Amygdala (tissue), 56 donors: Measurements from ENCODE around the gene KBTBD8.

Experiments used
- DNase-seq, 56 donors: peaks; one replicate each; lab custom pipeline; 2025; lab: John Stamatoyannopoulos, UW

Gene KBTBD8

DNA sequence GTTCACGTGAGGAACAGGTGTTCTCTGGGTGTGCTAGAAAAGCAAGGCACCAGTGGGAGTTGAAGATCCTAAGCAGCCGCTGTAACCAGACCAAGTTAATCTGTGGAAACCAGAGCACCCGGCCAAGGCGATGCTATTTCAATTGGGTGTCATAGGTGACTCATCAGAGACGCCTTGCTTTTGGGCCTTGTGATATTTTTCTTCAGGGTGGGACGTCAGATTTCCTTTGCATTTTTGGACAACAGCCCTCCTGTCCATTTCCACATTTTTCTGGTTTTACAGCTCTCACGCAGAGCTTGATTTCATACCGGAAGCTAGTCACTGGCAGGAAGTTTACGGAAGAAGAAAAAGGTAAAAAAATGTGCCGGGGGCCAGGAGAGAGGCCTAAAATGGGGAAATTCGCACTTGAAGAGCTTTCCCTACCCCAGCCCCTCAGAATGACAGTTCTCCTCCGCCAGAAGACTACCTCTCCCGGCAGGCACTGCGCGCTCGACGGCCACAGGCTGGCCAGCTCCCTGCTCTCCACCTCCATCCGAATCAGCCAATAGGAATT lies 471 bp upstream of the KBTBD8 start:
- peak in 8 of 56 donors; percentile 11 to 57 (median 25) for DNase-seq

DNA sequence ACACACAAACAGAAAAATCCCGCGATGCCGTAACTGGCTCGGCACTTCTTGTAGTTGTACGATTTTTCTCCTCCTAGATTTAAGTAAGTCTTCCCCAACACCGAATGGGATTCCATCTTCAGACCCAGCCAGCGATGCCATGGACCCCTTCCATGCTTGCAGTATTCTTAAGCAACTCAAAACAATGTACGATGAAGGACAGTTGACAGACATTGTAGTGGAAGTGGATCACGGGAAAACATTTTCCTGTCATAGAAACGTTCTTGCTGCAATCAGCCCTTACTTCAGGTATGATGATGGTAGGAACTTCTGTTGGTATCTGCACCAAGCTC lies 763 bp downstream of the KBTBD8 start:
- peak in 3 of 56 donors; percentile 24 to 51 (median 50) for DNase-seq

DNA sequence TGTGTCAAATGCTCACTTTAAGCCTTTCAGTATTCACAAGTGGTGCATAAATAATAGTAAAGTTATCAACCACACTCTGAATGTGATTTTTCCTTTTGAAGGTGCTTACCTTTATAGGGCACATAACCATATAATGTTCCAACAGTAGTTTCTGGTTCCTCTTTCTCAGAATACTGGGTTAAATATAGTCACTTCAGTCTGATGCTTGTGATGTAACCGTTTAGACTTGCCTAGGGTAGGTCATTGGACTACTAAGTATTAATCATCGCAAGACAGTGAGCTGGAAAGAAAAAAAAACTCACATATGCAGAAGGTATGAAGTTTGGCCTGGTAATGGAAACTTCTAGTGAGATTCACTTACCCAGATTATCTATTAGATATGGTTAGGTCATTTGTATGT lies 1.9 kb downstream of the KBTBD8 start:
- no peak for DNase-seq

DNA sequence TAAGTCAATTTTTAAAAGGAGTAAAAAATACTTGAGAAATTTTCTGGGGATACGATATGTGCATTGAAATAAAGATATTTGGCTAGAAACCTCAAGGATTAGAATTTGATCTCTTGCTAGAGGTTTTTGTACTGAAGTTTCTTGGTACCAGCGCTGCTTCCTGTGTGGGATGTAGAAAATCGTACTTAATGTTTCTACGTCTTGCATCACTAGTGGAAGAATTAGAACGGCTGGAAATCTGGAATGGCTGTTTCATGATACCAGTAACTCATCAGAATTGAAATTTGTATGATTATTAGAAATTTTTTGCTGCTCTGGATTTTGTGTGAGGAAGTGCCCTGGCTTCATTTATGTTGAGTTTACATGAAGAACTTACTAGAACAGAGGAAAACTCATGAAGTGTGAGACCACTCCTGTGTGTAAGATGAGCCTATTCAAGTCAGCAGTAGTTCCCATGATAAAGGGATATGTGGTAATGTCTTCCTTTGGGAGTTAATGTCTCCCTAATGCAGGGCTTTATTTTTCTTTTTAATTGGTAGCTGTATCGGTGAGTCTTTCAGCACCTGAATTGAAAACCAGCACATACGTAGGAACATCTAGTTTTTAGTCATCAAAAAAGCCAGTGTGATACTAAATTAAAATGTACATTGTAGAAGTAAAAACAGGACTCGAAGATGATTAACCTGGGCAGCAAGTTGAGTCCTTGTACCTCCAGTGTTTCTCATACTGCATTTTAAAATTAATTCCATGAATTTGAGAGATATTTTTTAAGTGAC lies 3.2 kb downstream of the KBTBD8 start:
- DNase-seq = no peak

DNA sequence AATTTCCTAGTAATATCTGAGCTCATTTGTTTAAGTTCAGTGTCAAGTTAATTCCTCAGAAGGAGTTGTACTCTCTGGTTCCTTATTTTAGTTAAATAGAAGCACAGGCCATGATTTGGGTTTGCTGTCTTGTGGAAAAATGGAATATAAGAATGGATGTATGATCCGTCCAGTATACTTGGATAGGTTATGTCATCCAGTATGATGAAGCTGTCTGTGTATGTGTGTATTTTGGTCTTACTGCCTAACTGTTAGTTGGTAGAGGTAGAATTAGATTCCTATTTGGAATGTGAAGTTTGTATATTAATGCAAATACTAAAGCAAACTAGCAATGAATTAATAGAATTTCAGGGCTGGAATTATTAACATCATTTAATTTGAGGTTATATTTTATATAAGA lies 7.9 kb downstream of the KBTBD8 start:
- no peak for DNase-seq

DNA sequence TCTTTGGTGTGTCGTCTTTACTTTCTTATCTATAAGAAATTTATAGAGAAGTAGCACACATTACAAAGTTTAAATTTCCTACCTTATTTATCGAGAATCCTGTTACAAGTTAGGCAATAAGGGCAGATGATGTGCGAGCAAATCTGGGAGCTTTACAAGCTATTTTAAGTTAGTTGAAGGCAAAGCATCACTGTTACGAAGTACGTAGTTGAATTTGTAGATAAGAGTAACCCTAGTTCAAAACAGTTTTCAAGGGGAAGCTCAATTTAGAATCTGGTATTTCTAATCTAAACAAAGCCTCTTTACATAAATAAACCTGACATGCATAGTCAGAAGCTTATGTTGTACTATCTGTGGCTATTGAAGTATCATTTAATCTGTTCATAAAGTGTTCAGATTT lies 8.4 kb downstream of the KBTBD8 start:
- DNase-seq = no peak

DNA sequence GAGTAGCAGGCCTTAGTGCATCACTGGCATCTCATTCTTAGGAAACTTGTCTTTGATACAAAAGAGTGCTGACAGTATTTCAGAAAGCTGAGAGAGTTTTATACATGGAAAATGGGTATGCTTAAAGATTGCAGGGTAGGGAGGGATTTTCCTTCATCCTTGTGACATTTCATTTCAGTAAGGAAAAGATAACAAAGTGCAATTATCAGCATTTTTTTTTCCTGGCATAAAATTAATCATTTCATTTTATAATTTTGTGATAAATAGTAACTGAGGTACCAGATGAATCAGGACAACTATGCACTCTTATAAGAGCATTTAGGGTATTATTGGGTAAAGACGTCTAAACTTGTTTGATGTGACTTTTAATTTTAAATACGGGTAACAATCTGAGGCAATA lies 10.3 kb downstream of the KBTBD8 start:
- no peak for DNase-seq

DNA sequence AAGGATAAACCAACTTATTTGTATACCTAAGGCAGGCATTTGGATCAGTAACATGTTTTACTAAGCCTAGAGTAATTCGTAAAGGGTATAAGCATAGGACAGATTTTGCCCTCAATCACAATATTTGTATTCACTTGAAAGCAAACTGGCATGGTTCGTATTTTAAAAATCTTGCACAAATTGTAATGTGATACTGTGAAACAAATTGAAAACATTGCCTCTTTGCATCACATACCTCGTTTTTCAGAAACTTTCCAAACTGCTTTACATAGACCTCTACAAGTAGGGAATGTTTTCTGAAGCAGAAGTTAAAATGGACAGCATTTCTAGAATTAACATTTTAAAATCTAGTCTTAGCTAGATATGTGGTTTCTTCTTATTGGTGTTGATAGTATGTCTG lies 11.6 kb downstream of the KBTBD8 start:
- DNase-seq = no peak

DNA sequence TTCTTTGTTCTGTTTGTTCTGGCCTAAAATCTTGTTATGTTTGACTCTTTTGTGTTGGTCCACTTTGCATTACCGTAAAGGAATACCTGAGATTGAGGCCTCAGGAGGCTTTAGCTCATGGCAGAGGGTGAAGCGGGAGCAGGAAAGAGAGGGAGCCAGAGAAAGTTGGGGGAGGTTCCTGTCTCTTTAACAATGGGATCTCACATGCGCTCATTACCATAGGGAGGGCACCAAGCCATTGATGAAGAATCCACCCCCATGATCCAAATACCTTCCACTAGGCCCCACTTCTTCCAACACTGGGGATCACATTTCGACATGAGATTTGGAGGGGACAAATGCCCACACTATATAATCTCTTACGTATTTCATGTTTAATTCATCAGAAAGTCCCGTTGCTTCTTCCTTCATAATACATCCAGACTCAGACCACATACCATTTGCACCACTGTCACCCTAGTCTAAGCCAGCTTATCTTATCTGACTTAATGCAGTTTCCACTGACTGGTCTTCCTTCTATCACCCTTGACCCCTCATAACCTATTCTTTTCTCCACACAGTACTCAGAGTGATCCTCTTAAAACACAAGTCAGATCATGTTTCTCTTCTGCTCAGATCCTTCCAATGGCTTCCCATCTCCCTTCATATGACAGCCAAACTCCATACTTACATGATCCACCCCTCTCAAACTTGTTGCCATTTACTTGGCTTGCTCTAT lies 13.5 kb downstream of the KBTBD8 start:
- no peak for DNase-seq

DNA sequence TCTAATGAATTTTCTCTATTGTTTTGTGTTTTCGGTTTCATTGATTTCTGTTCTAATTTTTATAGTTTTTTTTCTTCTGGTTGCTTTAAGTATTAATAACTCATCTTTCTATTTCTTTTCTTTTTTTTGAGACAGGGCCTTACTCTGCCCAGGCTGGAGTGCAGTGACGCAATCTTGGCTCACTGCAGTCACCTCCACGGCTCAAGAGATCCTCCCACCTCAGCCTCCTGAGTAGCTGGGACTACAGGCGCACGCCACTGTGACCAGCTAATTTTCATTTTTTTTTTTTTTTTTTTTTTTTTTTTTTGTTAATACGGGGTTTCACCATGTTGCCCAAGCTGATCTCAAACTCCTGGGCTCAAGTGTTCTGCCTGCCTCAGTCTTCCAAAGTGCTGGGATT lies 14.5 kb downstream of the KBTBD8 start:
- no peak for DNase-seq

DNA sequence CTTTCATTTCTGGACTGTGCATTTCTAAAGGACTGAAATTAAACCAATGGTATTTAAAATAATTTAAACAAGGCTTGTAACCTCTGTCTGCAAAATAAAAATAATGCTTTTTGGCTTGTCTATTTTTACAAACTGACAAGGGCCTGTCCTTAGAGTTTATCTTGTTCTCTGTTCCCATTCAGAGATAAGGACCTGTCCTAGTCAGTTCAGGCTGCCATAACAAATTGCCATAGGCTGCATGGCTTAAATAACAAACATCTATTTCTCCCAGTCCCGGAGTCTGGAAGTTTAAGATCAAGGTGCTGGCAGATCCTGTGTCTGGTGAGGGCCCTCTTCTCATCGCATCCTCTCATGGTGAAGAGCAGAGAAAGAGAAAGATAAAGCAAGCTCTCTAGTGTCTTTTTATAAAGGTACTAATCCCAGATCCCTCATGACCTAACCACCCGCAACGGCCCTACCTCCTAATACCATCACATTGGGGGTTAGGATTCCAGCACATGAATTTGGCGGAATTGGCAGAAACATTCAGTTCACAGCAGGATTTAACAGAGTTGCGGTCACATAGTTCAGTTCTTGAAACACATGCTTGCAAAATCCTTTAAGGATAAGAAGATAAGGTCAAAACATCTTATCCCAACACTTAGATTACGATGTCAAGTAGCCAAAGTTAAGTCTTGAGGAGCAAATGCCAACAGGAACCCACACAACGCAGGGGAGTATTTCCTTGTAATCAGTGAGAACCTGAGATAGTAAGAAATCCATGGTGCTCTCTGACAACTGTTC lies 17.8 kb downstream of the KBTBD8 start:
- DNase-seq = no peak

DNA sequence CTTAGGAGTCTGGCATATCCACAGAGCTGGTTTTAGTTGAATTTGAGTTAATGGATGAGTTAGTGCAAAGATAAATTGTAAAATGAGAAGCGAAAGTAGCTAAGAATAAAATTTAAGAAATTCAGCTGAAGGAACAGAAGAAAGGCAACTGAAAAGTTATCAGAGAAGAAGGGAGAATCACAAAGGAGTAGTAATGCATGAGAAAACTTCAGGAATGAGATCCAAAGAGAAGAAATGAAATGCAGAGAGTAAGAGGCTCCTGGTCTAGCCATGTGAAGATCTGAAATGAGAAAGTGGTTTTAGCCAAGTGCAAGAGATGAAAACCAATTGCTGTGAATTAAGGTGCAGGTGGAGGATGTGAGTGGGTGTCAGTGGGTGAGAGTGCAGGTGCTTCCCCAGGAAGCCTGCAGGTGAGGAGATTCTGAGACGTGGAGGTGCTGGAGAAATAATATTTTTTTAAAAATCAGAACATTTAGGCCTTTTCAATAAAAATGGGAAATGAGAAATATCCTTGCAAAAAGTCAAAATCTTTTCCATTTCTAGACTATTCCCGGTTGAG lies 18.5 kb downstream of the KBTBD8 start:
- DNase-seq = no peak

DNA sequence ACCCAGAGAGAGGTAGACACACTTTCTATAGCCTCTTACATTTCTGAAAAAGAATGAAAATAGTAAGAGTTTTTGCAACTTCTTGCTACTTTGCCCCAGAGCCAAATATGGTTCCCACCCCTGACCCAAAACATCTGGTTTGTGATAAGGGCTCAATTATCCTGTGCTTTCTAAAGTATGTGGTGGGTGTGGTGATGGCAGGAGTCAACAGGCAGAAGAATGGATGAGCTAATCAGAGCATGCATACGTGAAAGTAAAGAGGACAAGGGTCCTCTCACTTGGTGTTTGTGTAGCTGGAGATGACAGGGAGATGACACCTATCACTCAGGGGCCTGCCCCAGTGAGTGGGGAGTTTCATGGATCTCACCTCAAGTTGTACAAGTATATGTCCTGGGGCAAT lies 19.1 kb downstream of the KBTBD8 start:
- DNase-seq = no peak

DNA sequence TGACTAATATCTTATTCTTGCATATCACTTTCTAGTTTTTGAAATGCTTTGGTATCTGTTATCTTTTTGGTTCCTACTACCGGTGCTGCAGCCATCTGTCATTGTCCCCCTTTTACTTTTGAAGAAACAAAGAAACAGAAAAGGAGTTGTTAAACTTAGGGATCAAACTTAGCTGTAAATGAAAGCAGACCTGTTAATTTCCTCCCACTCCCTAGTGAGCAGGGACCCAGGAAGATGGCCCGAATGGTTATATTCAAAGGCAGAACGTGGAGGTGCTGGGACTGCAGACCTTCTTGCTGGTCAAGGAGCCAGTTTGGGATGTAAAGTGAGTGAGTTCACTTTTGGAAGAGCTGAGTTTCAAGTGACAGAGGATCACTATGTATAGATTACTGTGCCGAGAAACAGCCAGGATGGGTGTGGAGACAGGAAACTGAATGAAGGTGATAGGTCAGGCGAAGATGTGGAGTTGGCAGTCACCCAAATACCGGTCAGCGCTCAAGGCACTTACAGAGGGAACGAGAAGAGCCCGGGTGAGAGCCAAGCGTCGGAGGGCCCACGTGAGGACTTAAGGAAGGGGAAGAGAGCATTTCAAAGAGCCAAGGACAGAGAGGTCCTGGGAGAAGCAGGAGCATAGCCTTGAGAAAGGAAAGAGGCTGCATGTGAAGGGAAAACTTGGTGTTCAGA lies 20.1 kb downstream of the KBTBD8 start:
- DNase-seq = peak in 2 of 56 donors; percentile 0 to 1

DNA sequence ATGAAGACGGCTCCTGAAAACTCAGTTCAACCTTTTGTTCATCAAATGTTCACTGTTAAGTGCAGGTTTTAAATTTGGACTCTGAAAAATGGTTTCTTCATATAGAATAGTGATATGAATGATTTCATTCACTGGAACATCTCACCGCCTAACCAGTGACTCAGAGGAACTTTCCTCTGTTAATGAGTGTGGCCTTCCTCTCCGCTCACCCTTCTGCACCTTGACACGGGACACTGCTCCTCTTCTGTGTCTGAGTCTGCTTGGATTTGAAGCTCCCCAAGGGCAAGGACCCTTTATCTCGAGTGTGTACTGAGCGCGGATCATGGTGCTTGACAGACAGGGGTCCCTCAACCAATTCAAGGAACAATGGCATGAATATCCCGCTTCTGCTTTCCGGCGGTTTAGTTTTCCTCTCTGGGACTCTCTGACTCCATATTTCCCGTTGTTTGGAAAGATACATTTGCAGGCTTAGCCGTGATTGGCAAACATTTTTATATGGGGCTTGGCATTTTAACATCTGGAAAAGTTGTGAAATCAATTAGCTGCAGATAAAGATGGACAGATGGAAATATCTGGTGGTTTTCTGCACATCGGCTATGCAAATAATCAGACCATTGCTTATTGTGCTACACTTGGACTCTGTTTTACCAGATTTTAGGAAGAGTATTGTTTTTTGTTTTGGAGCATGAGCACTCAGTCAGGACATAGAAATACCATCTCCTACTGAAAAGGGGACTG lies 20.9 kb downstream of the KBTBD8 start:
- DNase-seq = no peak

DNA sequence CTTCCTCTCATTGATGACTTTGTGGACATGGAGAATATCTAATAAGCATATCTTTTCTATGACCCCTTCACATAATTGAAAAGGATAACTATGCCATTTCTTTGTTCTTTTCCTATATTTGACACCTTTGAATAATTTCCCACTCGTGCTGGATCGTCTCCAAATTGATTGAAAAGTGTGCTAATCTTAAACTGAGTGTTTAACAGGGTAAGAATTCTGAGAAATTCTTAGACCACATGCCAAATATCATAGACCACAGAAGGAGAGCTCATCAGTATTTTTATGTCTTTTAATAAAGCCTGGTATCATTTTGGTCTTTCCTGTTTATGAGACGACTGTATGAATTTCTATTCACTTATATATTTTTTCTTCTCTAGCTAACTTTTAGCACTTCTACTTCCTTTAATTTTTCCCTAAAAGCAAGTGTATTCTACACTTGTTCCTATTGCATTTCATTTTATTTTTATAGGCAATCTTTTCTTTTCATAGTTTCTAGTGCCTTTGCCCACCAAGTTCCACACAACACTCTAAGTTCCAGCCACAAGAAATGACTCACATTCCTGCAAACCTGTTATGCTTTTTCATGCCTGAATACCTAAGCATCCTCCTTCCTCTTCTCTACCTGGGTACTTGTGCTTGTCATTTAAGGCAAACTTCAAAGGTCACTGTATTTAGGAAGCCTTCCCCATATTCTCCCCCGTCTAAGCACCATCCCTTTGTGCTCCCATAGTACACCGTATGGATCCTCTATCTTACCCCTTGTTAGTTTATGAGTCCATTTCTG lies 30.1 kb downstream of the KBTBD8 start:
- DNase-seq = no peak

DNA sequence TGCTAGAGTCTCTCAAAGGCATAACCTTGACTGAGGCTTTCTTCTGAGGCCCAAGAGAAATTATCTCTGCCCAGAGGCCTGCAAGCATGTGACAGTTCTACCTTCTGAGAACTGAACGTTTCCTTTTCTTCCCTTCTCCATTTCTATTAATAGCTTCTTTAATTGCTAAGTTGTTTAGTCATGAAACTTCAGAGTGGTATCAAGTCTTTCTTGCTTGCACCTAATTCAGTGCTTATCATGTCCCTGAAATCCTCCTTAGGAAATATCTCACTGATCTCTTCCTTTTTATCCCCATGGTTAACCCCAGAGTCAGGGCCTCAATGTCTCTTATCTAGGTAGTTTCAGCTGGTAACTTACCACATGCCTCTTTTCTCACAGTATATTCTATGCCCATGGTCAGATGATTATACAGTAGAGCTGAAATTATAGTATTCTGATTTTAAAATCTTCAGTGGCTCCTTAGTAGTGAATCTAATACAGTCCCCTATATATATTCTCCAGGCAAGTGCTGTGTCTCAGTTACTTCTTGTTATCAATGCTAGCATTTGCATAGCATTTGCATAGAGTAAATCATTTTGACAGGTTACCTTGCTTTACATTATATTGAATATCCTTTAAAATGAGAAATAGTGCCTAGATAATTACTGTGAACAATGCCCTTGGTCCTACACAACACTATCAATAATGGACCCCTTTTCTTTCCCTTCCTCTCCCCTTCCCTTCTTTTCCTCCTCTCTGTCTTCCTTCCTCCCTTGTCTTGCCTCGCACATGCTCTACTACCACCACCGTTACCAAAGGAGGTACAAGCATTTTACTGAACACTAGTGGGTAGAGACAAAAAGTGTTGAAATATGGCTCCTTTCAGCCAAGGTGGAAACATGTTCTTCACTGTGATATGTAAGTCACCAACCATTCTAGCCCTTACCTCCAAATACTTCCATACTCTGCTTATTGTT lies 33.0 kb downstream of the KBTBD8 start:
- DNase-seq = no peak

DNA sequence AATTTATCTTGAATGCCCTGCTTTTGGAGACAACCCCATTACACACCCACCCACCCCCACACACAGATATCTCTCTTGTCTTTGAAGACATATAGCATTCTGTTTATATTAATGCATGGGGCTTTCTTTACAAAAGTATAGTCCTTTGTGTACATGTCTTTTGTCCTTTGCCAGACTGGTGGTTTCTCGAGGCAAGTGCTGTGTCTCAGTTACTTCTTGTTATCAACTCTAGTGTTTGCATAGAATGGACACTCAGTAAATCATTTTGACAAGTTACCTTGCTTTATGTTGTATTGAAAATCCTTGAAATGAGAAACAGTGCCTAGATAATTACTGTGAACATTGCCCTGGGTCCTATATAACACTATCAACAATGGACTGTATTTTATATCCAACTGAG lies 33.9 kb downstream of the KBTBD8 start:
- DNase-seq = no peak
